GM12891 (cell line): ENCODE results near the gene TELO2.

Experiments
- POLR2A ChIP-seq: IDR thresholded peaks from 2 replicates; pipeline ENCODE4 v1.6.1; 2011; ENCODE audit warnings: low read depth, low read length, control low read depth
- POLR2AphosphoS5 ChIP-seq: IDR thresholded peaks from 2 replicates; pipeline ENCODE4 v1.6.1; 2011; ENCODE audit warnings: low read depth, low read length, control low read depth
- SPI1 ChIP-seq: IDR thresholded peaks from 2 replicates; pipeline ENCODE4 v1.6.1; 2011; ENCODE audit warnings: low read depth, low read length, control low read depth
- TAF1 ChIP-seq: IDR thresholded peaks from 2 replicates; pipeline ENCODE4 v1.6.1; 2011; ENCODE audit warnings: low read depth, low read length, control low read depth

DNA sequence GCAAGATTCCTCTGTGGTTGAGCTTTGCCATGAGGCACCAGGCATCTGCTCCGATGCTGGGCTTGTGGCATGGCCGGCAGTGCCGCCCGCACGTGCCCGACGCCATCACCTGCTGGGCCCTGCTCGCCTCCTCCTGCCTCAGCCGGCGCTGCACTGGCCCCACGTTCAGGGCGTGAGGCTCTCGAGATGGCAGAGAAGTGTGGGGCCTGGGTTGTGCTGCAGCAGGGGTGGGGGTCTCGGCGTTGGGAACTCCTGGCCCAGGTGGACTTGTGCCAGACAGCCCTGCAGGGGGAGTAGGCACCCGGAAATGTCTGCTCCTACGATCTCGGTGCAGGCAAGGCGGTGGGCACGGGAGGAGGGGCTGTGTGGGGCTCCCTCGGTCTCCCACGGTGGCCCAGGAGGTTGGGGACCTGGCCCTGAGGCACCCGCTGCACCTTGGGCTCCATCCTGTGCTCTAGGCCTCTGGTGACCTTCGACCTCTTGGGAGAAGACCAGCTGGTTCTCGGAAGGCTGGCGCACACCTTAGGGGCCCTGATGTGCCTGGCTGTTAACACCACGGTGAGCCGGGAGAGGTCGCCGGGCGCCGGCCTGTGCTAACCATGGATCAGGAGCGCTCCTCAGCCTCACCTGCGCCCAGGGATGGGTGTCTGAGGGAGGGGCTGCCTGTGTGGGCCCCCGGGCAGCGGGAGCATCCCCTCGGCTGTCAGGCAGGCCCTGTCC is 13.5 kb downstream of the TELO2 start:
- TF ChIP-seq SPI1 (no peak), POLR2A (no peak), TAF1 (no peak), POLR2AphosphoS5 (no peak)
